T-helper 9 cell (primary cell): ENCODE measurements around the gene C1orf159.

ENCODE experiments used
- DNase-seq: peaks from one replicate; pipeline ENCODE4 v3.0.0-alpha.2; 2020

The C1orf159 gene

GRCh38 chr1:1034439-1034781 lies 81.5 kb downstream of the C1orf159 start:
- DNase-seq = no peak

DNA sequence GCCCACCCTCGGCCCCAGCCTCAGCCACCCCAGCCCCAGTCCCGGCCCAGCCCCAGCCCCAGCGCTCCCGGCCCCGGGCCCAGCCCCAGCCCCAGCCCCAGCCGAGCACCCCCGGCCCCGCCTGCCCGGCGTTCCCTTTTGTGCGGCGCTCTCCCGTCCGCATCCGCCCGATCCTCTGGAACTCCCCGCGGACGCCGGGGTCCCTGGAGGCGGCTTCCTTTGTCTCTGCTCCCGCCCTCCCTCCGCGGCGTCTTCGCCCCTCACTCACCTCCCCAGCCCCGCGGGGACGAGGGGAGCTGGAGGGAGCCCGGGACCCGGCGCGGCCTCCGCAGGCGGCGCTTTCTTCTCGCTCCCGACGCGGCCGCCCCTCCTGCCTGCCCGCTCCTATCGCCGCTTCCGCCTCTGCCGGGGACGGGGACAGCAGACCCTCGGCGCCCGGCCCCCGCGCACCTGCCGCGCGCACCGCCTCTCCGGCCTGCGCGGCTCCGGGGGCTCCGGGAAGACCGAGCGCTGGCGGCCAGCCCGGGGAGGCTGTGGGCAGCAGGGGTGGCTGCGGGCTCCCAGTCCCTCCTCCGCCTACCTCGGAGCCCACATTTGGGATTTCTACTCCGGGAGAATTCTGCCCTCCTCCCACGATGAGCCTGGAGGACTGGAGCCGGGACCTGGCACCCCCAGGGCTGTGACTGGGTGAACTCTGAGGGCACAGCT lies 82.0 kb downstream of the C1orf159 start:
- DNase-seq = no peak

DNA sequence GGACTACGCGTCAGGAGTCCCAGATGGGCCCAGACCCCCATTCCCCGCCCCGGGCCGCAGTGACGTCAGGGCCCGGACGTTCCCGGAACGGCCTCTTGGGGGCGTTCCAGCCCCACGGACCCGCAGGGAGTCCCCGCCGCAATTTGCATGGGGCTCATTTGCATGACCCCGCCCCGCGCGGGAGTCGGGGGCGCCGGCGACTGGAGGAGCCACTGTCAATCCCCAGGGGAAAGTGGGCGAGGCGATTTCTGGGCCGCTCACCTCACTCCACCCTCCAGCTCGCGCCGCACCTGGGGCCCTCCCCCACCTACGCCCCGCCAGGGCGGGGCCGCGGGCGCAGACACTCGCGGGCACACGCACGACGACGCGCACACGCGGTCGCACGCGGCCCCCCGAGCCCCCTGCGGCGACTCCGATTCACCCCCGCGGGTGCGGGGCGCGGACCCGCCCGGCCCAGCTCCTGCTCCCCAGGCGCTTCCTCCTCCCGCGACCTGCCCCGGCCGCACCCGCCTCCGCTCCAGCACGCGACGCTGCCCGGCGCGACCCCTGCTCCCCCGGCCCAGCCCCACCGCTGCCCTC lies 82.8 kb downstream of the C1orf159 start:
- DNase-seq = peak; percentile 75

DNA sequence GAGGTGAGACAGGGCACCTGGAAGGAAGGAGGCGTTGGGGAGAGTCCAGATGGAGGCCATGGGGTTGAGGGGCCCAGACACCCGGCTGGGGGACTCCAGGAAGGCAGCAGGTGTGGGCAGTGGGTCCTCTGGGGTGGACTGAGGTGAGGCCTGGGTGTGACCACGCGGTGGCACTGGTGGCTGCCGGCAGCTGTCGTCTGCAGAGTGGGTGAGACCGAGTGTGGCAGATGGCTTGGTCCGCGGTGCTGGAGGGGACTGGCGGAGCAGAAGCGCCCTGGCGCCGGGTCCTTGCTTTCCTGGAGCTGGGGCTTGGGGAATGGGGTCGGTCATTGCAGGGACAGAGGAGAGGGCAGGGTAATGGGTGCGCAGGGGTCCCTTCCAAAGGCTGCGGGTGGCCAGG lies 83.5 kb downstream of the C1orf159 start:
- DNase-seq = no peak
